ENCODE data around the gene CORO7.

GRCh38 chr16:4373356-4373908, 43.0 kb downstream of the CORO7 start:
- TF ChIP-seq, protein P1, sequence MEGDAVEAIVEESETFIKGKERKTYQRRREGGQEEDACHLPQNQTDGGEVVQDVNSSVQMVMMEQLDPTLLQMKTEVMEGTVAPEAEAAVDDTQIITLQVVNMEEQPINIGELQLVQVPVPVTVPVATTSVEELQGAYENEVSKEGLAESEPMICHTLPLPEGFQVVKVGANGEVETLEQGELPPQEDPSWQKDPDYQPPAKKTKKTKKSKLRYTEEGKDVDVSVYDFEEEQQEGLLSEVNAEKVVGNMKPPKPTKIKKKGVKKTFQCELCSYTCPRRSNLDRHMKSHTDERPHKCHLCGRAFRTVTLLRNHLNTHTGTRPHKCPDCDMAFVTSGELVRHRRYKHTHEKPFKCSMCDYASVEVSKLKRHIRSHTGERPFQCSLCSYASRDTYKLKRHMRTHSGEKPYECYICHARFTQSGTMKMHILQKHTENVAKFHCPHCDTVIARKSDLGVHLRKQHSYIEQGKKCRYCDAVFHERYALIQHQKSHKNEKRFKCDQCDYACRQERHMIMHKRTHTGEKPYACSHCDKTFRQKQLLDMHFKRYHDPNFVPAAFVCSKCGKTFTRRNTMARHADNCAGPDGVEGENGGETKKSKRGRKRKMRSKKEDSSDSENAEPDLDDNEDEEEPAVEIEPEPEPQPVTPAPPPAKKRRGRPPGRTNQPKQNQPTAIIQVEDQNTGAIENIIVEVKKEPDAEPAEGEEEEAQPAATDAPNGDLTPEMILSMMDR (IDR thresholded peaks at IDR 0.05; ENCODE audit: insufficient read depth, low read length) = no peak
- TF ChIP-seq POLR2AphosphoS5 (IDR thresholded peaks at IDR 0.05; ENCODE audit: low read depth) = no peak
- no peak for TF ChIP-seq GABPA (IDR thresholded peaks at IDR 0.05; ENCODE audit: low read depth)
- TF ChIP-seq, protein P2, sequence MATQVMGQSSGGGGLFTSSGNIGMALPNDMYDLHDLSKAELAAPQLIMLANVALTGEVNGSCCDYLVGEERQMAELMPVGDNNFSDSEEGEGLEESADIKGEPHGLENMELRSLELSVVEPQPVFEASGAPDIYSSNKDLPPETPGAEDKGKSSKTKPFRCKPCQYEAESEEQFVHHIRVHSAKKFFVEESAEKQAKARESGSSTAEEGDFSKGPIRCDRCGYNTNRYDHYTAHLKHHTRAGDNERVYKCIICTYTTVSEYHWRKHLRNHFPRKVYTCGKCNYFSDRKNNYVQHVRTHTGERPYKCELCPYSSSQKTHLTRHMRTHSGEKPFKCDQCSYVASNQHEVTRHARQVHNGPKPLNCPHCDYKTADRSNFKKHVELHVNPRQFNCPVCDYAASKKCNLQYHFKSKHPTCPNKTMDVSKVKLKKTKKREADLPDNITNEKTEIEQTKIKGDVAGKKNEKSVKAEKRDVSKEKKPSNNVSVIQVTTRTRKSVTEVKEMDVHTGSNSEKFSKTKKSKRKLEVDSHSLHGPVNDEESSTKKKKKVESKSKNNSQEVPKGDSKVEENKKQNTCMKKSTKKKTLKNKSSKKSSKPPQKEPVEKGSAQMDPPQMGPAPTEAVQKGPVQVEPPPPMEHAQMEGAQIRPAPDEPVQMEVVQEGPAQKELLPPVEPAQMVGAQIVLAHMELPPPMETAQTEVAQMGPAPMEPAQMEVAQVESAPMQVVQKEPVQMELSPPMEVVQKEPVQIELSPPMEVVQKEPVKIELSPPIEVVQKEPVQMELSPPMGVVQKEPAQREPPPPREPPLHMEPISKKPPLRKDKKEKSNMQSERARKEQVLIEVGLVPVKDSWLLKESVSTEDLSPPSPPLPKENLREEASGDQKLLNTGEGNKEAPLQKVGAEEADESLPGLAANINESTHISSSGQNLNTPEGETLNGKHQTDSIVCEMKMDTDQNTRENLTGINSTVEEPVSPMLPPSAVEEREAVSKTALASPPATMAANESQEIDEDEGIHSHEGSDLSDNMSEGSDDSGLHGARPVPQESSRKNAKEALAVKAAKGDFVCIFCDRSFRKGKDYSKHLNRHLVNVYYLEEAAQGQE (IDR thresholded peaks at IDR 0.05; ENCODE audit: insufficient replicate concordance, low read depth) = no peak

All from HL-60 (cell line).